Stimulated activated CD4-positive, alpha-beta T cell treated with anti-CD3 and anti-CD28 coated beads, Interleukin-12 subunit alpha, Interleukin-12 subunit beta, amount 100 ng/mL, for 4 hours (primary cell): ENCODE results near the gene MAP3K20.
"Not testable (repeated sequence)": the region's sequence is repeated elsewhere in the genome, so short reads cannot be mapped to it uniquely, and the experiment has no call there.

ENCODE experiments used
- DNase-seq: peaks from one replicate; pipeline ENCODE4 v3.0.0-alpha.2; 2020

Gene MAP3K20

DNA sequence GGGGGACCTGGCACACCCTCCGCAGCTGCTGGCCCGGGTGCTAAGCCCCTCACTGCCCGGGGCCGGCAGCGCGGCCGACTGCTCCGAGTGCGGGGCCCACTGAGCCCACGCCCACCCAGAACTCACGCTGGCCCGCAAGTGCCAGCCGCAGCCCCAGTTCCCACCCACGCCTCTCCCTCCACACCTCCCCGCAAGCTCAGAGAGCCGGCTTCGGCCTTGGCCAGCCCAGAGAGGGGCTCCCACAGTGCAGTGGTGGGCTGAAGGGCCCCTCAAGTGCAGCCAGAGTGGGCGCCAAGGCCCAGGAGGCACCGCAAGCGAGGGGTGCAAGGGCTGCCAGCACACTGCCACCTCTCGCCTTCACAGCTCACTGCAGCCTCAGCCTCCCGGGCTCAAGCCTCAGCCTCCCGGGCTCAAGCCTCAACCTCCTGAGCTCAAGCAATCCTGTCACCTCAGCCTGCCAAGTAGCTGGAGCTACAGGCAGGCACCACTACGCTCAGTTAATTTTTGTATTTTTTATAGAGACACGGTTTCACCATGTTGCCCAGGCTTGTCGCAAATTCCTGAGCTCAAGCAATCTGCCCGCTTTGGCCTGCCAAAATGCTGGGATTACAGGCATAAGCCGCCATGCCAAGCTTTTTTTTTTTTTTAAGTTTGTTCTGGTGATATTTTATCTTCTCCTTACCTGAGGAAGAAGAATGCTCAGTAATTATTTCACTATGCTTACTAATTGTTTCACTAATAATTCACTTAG lies 207.3 kb downstream of the MAP3K20 start:
- no peak for DNase-seq

DNA sequence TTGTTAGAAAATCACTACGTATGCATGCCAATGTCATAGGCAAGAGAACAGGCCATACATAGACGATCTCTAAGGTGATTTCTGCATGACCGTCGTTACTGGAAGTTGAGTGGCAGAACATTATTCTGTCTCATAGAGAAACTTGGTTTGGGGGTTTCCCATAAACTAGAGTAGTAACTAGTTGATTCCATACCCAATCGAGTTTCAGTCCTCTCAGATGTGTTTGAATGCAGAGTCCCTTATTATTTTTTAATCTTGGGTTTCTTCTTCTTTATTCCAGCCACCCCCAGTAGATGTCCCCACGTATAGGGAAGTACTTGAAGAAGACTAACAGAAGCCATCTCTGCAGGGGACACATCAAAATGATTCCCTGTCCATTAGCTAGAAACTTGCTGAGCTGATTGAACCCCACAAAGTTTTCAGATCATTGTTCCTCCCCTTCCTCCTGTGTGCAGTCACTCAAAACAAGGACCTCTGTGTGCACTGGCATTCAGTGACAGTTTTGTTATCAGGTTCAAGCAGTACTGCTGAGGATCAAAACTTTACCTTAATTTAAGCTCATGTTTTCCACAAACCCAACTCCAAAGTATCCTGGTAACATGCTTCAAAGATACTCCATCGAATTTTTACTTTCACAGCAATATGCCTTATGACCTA lies 210.6 kb downstream of the MAP3K20 start:
- no peak for DNase-seq

DNA sequence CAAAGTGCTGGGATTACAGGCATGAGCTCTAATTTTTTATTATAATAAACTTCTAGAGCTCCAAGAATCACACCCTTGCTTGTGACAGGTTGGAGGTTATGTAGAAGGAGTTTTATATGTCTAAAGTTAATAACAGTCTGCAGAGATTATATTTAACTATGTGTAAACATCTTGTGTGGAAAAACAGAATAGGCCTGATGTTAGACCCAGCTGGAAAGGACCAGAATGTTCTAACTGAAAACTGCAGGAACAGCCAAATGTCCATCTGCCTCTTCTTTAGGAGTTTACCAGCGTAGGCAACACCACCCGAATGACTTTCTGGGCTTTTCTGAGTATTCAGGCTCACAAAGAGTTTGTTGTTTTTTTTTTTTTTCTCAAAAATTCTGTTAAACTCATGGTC lies 211.9 kb downstream of the MAP3K20 start:
- DNase-seq: no peak

DNA sequence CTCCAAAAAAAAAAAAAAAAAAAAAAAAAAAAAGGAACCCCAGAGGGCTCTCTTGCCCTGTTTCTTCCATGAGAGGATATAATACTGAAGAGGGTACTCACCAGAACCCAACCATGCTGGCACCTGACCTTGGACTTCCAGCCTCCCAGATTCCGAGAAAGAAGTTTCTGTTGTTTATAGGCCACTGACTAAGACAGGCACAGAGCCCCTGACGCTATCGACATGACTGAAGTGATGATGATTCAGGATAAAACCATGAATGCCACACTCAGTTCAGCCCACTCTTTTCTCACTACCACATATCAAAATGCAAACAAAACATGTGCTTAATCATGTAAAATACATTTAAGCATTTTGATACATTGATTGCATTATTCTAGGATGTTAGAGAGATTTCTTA lies 212.9 kb downstream of the MAP3K20 start:
- DNase-seq: no peak

DNA sequence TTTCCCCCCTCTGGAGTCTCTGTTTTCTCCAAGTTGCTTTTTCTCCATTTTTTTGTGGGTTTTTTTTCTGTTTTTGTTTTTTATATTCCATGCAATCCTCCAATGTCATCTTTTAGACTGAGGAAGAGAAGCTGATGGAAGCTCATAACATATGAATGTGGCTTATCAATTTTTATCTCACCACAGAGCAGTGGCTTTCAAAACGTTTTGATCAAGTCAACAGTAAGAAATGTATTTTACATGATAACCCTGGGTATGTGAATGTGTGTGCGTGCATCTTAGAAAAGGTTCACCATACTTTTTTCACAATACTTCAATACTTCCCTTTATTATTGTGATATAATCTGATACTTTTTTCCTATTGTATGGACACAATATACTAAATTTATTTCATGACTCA lies 214.4 kb downstream of the MAP3K20 start:
- no peak for DNase-seq

DNA sequence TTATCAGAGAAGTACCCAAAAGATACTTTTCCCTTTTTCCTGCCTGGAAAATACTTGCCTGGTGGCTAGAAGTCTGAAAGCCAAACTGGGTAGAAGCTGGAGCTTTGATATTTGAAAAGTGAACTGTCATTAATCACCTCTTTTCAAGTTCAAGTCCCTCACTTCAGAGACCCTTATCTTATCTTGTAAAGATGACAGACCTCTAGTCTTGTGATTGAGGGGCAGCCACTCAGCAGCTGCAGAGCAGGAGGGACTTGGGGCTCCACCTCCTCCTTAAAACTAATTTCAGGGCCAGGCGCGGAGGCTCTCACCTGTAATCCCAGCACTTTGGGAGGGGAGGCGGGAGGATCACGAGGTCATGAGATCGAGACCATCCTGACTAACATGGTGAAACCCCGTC lies 214.9 kb downstream of the MAP3K20 start:
- DNase-seq: no peak

DNA sequence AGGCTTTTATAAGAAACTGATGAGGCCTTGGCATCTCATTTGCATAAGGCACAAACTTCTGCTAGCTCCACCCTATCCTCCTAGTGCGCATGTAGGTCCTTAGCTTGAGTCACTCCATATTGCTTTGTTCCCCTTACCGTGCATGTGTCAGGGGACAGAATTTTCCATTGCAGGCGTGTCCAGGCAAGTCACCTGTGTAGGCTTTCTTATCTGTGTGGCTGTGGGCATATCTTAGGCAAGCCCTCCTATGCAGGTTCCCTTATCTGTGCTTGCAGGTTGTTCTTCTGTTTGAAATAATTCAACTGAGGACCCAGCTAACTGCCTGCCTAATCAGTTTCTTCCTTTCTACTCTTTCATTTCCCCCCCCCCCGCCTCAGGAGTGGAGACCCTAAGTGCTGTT lies 215.8 kb downstream of the MAP3K20 start:
- DNase-seq: no peak

DNA sequence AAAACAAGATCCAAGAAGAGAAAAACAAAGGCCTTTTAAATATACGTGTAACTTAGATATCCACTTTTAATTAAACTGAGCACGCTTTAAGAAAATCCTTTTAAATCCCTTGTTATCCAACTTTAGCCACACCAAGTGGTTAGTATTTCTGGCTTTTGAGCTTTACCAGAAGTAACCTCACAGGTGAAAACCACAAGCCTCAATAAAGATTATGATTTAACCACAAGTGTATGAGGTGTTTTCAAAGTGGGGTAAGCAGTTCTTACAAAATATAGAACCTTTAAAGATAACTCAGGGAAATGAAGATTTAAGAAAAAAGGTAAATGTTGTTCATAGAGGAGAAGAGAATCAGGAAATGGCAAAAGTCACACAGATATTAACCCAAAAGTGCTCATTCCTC lies 220.6 kb downstream of the MAP3K20 start:
- DNase-seq: no peak

DNA sequence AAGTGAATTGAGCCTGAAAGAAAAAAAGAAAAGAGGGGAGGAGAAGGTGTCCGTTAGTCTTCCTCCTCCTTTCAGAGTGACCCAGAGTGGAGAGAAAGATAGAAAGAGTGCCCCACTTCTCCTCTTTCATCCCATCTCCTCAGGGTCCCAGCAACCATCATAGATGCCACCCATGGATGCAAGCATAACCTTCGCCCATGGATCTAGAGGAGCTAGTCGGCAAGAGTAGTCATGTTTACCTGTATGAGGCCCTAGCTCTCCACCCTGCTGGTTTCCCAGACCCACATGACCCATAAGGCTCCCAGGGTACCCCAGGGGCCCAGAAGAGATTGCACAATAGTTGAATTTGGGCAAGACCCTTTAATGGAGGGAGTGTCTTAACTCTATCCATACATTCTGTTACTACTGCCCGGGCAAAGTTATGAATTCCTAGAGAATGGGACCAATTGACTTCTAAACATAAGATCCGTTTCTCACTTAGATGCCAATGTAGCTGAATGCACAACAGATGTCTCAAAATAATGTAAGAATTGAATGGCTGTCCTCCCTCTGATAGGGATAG lies 223.0 kb downstream of the MAP3K20 start:
- DNase-seq: no peak

DNA sequence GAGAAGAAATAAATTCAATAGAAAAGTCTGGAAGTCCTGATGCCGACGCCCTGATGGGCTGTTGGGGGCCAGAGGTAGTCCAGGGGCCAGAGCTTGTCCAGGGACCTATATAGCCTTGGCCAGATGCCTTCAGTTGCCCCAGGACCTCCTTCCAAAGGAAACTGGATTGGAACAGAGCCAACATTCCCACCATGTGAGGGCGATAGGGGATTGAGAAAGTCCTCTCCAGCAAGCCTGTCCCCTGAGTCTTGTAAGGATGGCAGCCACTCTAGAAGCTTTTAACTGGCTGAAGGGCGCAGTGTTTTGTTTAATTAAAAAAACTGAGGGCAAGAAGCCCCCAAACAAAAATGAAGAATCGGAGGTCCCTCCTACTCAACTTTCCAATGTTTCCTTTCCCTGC lies 224.1 kb downstream of the MAP3K20 start:
- no peak for DNase-seq

DNA sequence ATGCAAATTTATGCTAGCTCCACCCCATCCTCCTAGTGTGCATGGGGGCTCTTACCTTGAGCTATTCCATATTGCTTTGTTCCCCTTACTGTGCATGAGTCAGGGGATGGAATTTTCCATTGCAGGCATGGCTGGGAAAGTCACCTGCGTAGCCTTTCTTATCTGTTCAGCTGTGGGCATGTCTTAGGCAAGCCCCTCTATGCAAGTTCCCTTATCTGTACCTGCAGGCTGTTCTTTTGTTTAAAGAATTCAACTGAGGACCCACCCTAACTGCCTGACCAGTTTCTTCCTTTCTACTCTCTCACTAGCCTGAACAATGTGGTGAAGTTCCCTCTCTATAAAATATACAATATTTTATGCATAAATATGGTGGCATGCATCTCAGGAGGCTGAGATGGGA lies 224.8 kb downstream of the MAP3K20 start:
- no peak for DNase-seq

DNA sequence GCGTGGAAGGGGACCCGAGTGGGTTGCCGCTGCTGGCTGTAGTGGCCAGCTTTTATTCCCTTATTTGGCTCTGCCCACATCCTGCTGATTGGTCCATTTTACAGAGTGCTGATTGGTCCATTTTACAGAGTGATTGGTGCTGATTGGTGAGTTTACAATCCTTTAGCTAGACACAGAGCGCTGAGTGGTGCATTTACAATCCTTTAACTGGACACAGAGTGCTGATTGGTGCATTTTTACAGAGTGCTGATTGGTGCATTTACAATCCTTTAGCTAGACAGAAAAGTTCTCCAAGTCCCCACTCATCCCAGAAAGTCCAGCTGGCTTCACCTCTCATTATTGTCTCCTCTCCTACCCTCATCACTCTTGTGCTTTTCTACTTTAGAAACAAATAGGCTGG lies 225.9 kb downstream of the MAP3K20 start:
- not testable (repeated sequence) for DNase-seq

DNA sequence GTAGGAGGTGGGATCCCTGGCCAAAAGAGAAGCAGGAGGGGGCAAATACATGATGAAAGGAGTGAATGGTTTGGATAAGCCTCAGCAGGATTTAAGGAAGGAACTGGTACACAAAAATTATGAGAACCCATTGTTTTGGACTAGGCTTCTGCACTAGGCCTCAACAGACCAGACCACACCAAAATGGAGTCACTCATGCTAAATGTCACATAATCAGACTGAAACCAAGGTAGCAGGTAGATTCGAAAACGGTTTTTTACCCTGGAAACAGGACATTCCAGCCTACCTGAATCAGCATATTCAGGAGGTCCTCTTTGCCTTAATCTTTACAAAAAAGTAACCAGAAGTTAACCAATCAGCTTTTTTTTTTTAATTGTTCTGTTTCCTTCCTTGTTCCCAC lies 229.7 kb downstream of the MAP3K20 start:
- no peak for DNase-seq

DNA sequence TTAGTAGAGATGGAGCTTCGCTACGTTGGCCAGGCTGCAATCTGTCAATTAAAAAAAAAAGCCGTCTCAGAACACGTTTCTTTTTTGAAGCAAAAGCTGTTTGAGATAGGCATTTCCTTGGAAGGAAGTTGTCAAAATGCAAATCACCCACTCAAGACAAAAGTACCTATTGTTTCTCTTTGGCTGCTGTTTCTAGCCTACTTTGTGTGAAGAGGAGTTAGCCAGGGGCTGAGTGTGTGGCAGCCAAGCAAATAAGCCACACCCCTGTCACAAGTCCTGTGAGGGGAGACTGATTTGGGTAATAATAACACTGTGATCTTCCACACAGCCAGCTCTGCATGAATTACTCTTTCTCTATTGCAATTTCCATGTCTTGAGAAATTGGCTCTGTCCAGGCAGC lies 231.6 kb downstream of the MAP3K20 start:
- DNase-seq: no peak

DNA sequence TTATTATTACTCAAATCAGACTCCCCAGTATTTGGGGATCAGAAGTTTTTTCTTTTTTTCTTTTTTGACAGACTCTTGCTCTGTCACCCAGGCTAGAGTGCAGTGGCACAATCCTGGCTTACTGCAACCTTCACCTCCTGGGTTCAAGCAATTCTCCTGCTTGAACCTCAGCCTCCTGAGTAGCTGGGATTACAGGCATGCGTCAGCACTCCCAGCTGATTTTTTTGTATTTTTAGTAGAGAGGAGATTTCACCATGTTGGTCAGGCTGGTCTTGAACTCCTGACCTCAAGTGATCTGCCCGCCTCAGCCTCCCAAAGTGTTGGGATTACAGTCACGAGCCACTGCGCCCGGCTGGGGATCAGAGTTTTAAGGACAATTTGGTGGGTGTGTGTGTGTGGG lies 233.7 kb downstream of the MAP3K20 start:
- DNase-seq: not testable (repeated sequence)

DNA sequence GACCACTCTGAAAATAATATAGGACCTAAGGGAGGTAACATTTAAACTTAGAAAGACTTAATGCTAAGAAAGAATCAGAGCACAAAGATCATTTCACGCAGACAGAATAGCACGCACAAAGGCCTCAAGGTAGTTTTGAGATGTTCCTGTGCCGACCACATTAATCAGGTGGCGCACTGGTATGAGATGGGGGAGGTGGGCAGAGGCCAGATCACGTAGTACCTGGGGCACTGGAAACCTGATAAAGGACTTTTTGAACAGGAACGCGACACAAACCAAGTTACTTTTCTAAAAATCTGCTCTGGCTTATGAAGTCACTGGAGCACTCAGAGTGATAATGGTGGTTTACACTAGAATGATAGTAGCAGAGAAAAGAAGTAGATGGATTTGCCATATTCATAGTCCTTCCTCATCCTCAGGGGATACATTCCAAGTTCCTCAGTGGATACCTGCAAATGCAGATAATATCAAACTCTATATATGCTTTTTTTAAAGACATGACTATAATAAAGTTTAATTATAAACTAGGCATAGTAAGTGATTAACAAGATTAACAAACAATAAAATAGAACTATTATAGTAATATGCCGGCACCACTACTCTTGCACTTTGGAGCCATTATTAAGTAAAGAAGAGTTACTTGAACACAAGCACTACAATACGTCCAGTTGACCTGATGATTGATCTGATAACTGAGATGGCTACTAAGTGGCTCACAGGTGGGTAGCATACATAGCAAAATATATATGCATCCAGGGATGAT lies 236.4 kb downstream of the MAP3K20 start:
- no peak for DNase-seq
